Ishikawa (cell line): ENCODE results near the gene LONP2.

ENCODE experiments used
- CEBPB ChIP-seq: IDR thresholded peaks from 2 replicates; pipeline ENCODE4 v1.6.1; 2012
- CREB1 ChIP-seq: IDR thresholded peaks from 2 replicates; pipeline ENCODE4 v1.6.1; 2012; ENCODE audit warnings: low read depth
- EGR1 ChIP-seq: IDR thresholded peaks from 2 replicates; pipeline ENCODE4 v1.6.1; 2012
- EP300 ChIP-seq: IDR thresholded peaks from 2 replicates; pipeline ENCODE4 v1.6.1; 2012; ENCODE audit warnings: borderline replicate concordance
- FOXM1 ChIP-seq: IDR thresholded peaks from 2 replicates; pipeline ENCODE4 v1.6.1; 2012; ENCODE audit warnings: low read depth, borderline replicate concordance
- MAX ChIP-seq: IDR thresholded peaks from 2 replicates; pipeline ENCODE4 v1.6.1; 2012
- NFIC ChIP-seq: IDR thresholded peaks from 2 replicates; pipeline ENCODE4 v1.6.1; 2012
- RAD21 ChIP-seq: IDR thresholded peaks from 2 replicates; pipeline ENCODE4 v1.6.1; 2012; ENCODE audit warnings: low read depth
- REST ChIP-seq: IDR thresholded peaks from 2 replicates; pipeline ENCODE4 v1.6.1; 2012; ENCODE audit warnings: low read depth, mild to moderate bottlenecking
- TAF1 ChIP-seq: IDR thresholded peaks from 2 replicates; pipeline ENCODE4 v1.6.1; 2012; ENCODE audit warnings: low read depth, mild to moderate bottlenecking
- TCF12 ChIP-seq: IDR thresholded peaks from 2 replicates; pipeline ENCODE4 v1.6.1; 2012; ENCODE audit warnings: low read depth
- TEAD4 ChIP-seq: IDR thresholded peaks from 2 replicates; pipeline ENCODE4 v1.6.1; 2012
- USF1 ChIP-seq: IDR thresholded peaks from 2 replicates; pipeline ENCODE4 v1.6.1; 2012
- YY1 ChIP-seq: IDR thresholded peaks from 2 replicates; pipeline ENCODE4 v1.6.1; 2012; ENCODE audit warnings: low read depth
- ZBTB7A ChIP-seq: IDR thresholded peaks from 2 replicates; pipeline ENCODE4 v1.6.1; 2012; ENCODE audit warnings: low read depth

The LONP2 gene

GRCh38 chr16:48287239-48287638, 43.1 kb downstream of the LONP2 start:
- no peak for TF ChIP-seq TEAD4
- no peak for TF ChIP-seq USF1
- TF ChIP-seq FOXM1, result no peak
- no peak for TF ChIP-seq ZBTB7A
- TF ChIP-seq TAF1, result no peak
- TF ChIP-seq MAX, result no peak
- TF ChIP-seq CEBPB, result no peak
- no peak for TF ChIP-seq EGR1
- no peak for TF ChIP-seq REST
- no peak for TF ChIP-seq YY1
- TF ChIP-seq NFIC, result no peak
- TF ChIP-seq CREB1, result no peak
- TF ChIP-seq EP300, result no peak
- no peak for TF ChIP-seq TCF12
- no peak for TF ChIP-seq RAD21

GRCh38 chr16:48291303-48291702, 47.2 kb downstream of the LONP2 start:
- TF ChIP-seq EGR1 (no peak), TEAD4 (no peak), USF1 (no peak), NFIC (no peak), MAX (no peak), TCF12 (no peak), REST (no peak), FOXM1 (no peak), CEBPB (no peak)

GRCh38 chr16:48291754-48292153, 47.7 kb downstream of the LONP2 start:
- TF ChIP-seq CEBPB, result no peak
- TF ChIP-seq REST, result no peak
- no peak for TF ChIP-seq YY1
- no peak for TF ChIP-seq TEAD4

- TF ChIP-seq REST (no peak), USF1 (no peak), EGR1 (no peak), TEAD4 (no peak), MAX (no peak), TAF1 (no peak), NFIC (no peak), ZBTB7A (no peak), EP300 (no peak), TCF12 (no peak), FOXM1 (no peak), CREB1 (no peak), RAD21 (no peak), CEBPB (no peak), YY1 (no peak)
Measured at GRCh38 chr16:48292452-48292851, 48.4 kb downstream of the LONP2 start.
